ENCODE measurements around the gene MYH15.

DNA sequence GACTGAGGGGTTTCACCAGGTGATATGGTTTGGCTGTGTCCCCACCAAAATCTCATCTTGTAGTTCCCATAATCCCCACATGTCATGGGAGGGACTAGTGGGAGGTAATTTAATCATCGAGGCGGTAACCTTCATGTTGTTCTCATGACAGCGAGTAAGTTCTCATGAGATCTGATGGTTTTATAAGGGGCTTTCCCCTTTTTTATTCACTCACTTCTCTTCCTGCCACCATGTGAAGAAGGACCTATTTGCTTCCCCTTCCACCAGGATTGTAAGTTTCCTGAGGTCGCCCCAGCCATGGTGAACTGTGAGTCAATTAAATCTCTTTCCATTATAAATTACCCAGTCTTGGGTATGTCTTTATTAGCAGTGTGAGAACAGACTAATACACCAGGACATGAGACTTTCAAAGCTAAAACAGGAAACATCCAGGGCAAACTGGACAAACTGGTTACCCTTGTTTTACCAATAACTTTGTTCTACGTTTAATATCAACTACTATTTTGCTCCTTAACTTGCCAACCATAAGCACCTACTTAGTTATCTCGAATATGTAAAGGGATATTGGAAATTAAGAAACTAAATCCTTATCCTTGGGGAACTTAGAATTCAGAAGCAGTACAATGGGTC is 98.2 kb downstream of the MYH15 start:
- TF ChIP-seq POLR2A (IDR thresholded peaks at IDR 0.05; ENCODE audit: low read length) (no peak), GATA1 (IDR thresholded peaks at IDR 0.05; ENCODE audit: low read depth, low read length) (no peak)
